ENCODE results near the gene RAB38. TPM values are rescaled to one million over a fixed set of nuclear protein-coding genes. Genes with fewer than 3 reads are reported as not detected.

Gene RAB38
- polyA plus RNA-seq, 1 donor from 2014 or later: not detected

GRCh38 chr11:88169881-88170280 lies 5.4 kb downstream of the RAB38 start:
- peaks cover 6% of the 10 kb centered on the region for H3K27me3 ChIP-seq (ENCODE audit: insufficient read depth, low read depth, low read length)
- H3K4me3 ChIP-seq (ENCODE audit: low read length): no peak overlapping the region
- H3F3A ChIP-seq (ENCODE audit: insufficient read depth, low read length, poor library complexity, severe bottlenecking): no peaks in the 10 kb centered on the region
- H3K9me2 ChIP-seq (ENCODE audit: insufficient read depth, low read length): no peaks in the 10 kb centered on the region
- no peak overlapping the region for H2AFZ ChIP-seq (ENCODE audit: low read depth, low read length)
- H3K4me2 ChIP-seq (ENCODE audit: low read length): no peak overlapping the region
- no peaks in the 10 kb centered on the region for H3K79me2 ChIP-seq (replicated peaks; ENCODE audit: insufficient read depth, low read length)
- no peak overlapping the region for H3K9ac ChIP-seq (ENCODE audit: low read length)
- TF ChIP-seq POLR2AphosphoS5 (IDR thresholded peaks at IDR 0.05): no peak
- no peak for TF ChIP-seq EP300 (conservative IDR thresholded peaks at IDR 0.05; ENCODE audit: poor library complexity, severe bottlenecking)
- TF ChIP-seq SMC3 (conservative IDR thresholded peaks at IDR 0.05; ENCODE audit: poor library complexity): no peak
- TF ChIP-seq REST (IDR thresholded peaks at IDR 0.05; ENCODE audit: borderline replicate concordance): no peak
- TF ChIP-seq RAD21 (conservative IDR thresholded peaks at IDR 0.05): no peak
- no peak for TF ChIP-seq CTCF (IDR thresholded peaks at IDR 0.05; ENCODE audit: poor library complexity, severe bottlenecking)
- TF ChIP-seq EZH2 (IDR thresholded peaks at IDR 0.05; ENCODE audit: borderline replicate concordance, insufficient read depth, low read length, poor library complexity, severe bottlenecking): no peak
- TF ChIP-seq TAF1 (IDR thresholded peaks at IDR 0.05; ENCODE audit: low read depth): no peak
- no peak for TF ChIP-seq MXI1 (conservative IDR thresholded peaks at IDR 0.05; ENCODE audit: poor library complexity, severe bottlenecking)
- H3K36me3 ChIP-seq (ENCODE audit: insufficient read depth, low read length): no peaks in the 10 kb centered on the region
- H3K27ac ChIP-seq (ENCODE audit: low read length): no peak overlapping the region
- no peaks in the 10 kb centered on the region for H3K9me3 ChIP-seq (ENCODE audit: low read length)
- no peaks in the 10 kb centered on the region for H4K20me1 ChIP-seq (ENCODE audit: insufficient read depth)

DNA sequence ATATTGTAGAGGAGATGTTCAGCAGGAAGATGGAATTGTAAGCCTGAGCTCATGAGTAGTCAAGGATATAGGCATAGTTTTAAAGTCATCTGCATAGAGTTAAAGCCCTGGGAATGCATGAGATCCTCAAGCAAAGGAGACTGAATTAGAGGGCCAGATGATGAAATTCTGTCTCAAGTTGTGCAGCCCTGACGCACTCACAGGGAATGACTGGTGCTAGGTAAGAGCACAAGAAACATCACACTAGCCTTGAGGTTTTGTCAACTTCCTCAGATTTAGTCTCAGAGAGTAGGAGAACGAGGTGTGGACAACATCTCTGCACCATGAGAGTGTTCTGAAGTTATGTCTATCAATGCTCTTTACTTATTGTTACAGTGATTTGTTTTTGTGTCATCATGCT lies 5.8 kb downstream of the RAB38 start:
- Histone ChIP-seq H3K27me3 (ENCODE audit: insufficient read depth, low read depth, low read length) (peaks cover 2% of the 10 kb centered on the region), H3K9me3 (ENCODE audit: low read length) (no peaks in the 10 kb centered on the region), H4K20me1 (ENCODE audit: insufficient read depth) (no peaks in the 10 kb centered on the region), H3K36me3 (ENCODE audit: insufficient read depth, low read length) (no peaks in the 10 kb centered on the region), H3F3A (ENCODE audit: insufficient read depth, low read length, poor library complexity, severe bottlenecking) (no peaks in the 10 kb centered on the region), H3K9ac (ENCODE audit: low read length) (no peak overlapping the region), H3K27ac (ENCODE audit: low read length) (no peak overlapping the region), H3K4me2 (ENCODE audit: low read length) (no peak overlapping the region), H2AFZ (ENCODE audit: low read depth, low read length) (no peak overlapping the region), H3K9me2 (ENCODE audit: insufficient read depth, low read length) (no peaks in the 10 kb centered on the region), H3K4me3 (ENCODE audit: low read length) (no peak overlapping the region), H3K79me2 (replicated peaks; ENCODE audit: insufficient read depth, low read length) (no peaks in the 10 kb centered on the region)
- TF ChIP-seq EZH2 (IDR thresholded peaks at IDR 0.05; ENCODE audit: borderline replicate concordance, insufficient read depth, low read length, poor library complexity, severe bottlenecking): no peak

DNA sequence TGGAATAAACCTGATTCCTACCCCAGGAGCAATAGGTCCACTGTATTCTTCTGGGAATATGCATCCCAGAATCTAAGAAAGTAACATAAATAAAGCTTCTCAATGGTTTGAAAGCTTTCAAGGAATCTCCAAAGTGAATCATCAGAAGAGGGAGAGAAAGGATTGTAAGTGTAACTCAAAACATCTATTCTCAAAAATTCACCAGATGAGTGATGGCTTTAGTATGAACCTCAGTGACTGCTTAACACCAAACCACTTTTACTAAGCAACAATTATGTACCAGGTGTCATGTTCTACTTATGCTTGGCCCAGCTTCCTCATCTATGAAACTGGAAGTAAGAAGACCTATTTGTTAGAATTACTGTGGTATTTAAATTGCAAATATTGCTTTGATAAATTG lies 7.4 kb downstream of the RAB38 start:
- Histone ChIP-seq H3K9me2 (ENCODE audit: insufficient read depth, low read length) (no peaks in the 10 kb centered on the region), H3K36me3 (ENCODE audit: insufficient read depth, low read length) (no peaks in the 10 kb centered on the region), H3K4me3 (ENCODE audit: low read length) (no peak overlapping the region), H3K9ac (ENCODE audit: low read length) (no peak overlapping the region), H3K9me3 (ENCODE audit: low read length) (no peaks in the 10 kb centered on the region), H3F3A (ENCODE audit: insufficient read depth, low read length, poor library complexity, severe bottlenecking) (no peaks in the 10 kb centered on the region), H3K79me2 (replicated peaks; ENCODE audit: insufficient read depth, low read length) (no peaks in the 10 kb centered on the region), H3K4me2 (ENCODE audit: low read length) (no peak overlapping the region), H4K20me1 (ENCODE audit: insufficient read depth) (no peaks in the 10 kb centered on the region), H3K27ac (ENCODE audit: low read length) (no peak overlapping the region), H2AFZ (ENCODE audit: low read depth, low read length) (no peak overlapping the region), H3K27me3 (ENCODE audit: insufficient read depth, low read depth, low read length) (no peaks in the 10 kb centered on the region)
- TF ChIP-seq MXI1 (conservative IDR thresholded peaks at IDR 0.05; ENCODE audit: poor library complexity, severe bottlenecking) (no peak), RAD21 (conservative IDR thresholded peaks at IDR 0.05) (no peak), EP300 (conservative IDR thresholded peaks at IDR 0.05; ENCODE audit: poor library complexity, severe bottlenecking) (no peak), TAF1 (IDR thresholded peaks at IDR 0.05; ENCODE audit: low read depth) (no peak)

Data from neural cell (in vitro differentiated cells).